ENCODE results near the gene CHRNA10.

The CHRNA10 gene

GRCh38 chr11:3684819-3685172 is 13.6 kb upstream of the CHRNA10 start:
- WGBS, 2 experiments: 95 to 96% methylated on average over 2 of the region's 2 CpGs
- Histone ChIP-seq H3K9me3 (ENCODE audit: control insufficient read depth, low read length) (no peaks in the 10 kb centered on the region), H3K36me3 (ENCODE audit: control insufficient read depth, insufficient read depth, low read length) (peaks cover 47% of the 10 kb centered on the region), H3K27ac (ENCODE audit: insufficient read depth, low read depth, low read length, poor library complexity, severe bottlenecking) (no peak overlapping the region), H3K4me3 (ENCODE audit: insufficient read depth, low read depth, low read length) (no peak overlapping the region), H3K4me1 (ENCODE audit: control insufficient read depth, insufficient read depth, low read length) (no peaks in the 10 kb centered on the region), H3K27me3 (ENCODE audit: control insufficient read depth, insufficient read depth, low read length, poor library complexity, severe bottlenecking) (no peaks in the 10 kb centered on the region)

- no peaks in the 10 kb centered on the region for H3K9me3 ChIP-seq (ENCODE audit: control insufficient read depth, low read length)
- H3K4me1 ChIP-seq (ENCODE audit: control insufficient read depth, insufficient read depth, low read length): no peaks in the 10 kb centered on the region
- H3K27me3 ChIP-seq (ENCODE audit: control insufficient read depth, insufficient read depth, low read length, poor library complexity, severe bottlenecking): no peaks in the 10 kb centered on the region
- peaks cover 48% of the 10 kb centered on the region for H3K36me3 ChIP-seq (ENCODE audit: control insufficient read depth, insufficient read depth, low read length)
- no peak overlapping the region for H3K27ac ChIP-seq (ENCODE audit: insufficient read depth, low read depth, low read length, poor library complexity, severe bottlenecking)
- no peak overlapping the region for H3K4me3 ChIP-seq (ENCODE audit: insufficient read depth, low read depth, low read length)
- WGBS, 2 experiments: 94 to 96% methylated on average over 8 of the region's 12 CpGs
Observed at GRCh38 chr11:3684129-3684818, 13.1 kb upstream of the CHRNA10 start.

- H3K9me3 ChIP-seq (ENCODE audit: control insufficient read depth, low read length): no peaks in the 10 kb centered on the region
- H3K36me3 ChIP-seq (ENCODE audit: control insufficient read depth, insufficient read depth, low read length): peaks cover 59% of the 10 kb centered on the region
- no peak overlapping the region for H3K4me3 ChIP-seq (ENCODE audit: insufficient read depth, low read depth, low read length)
- WGBS, 2 experiments: 97 to 98% methylated on average over 9 of the region's 9 CpGs
- no peaks in the 10 kb centered on the region for H3K4me1 ChIP-seq (ENCODE audit: control insufficient read depth, insufficient read depth, low read length)
- no peaks in the 10 kb centered on the region for H3K27me3 ChIP-seq (ENCODE audit: control insufficient read depth, insufficient read depth, low read length, poor library complexity, severe bottlenecking)
- H3K27ac ChIP-seq (ENCODE audit: insufficient read depth, low read depth, low read length, poor library complexity, severe bottlenecking): no peak overlapping the region
Observed at GRCh38 chr11:3683039-3683438, 11.9 kb upstream of the CHRNA10 start.

- Histone ChIP-seq H3K4me3 (ENCODE audit: insufficient read depth, low read depth, low read length) (no peak overlapping the region), H3K4me1 (ENCODE audit: control insufficient read depth, insufficient read depth, low read length) (no peaks in the 10 kb centered on the region), H3K9me3 (ENCODE audit: control insufficient read depth, low read length) (no peaks in the 10 kb centered on the region), H3K27me3 (ENCODE audit: control insufficient read depth, insufficient read depth, low read length, poor library complexity, severe bottlenecking) (no peaks in the 10 kb centered on the region), H3K27ac (ENCODE audit: insufficient read depth, low read depth, low read length, poor library complexity, severe bottlenecking) (no peak overlapping the region), H3K36me3 (ENCODE audit: control insufficient read depth, insufficient read depth, low read length) (peaks cover 62% of the 10 kb centered on the region)
- WGBS, 2 experiments: 91 to 96% methylated on average over 3 of the region's 3 CpGs
Observed at GRCh38 chr11:3679077-3679476, 7.9 kb upstream of the CHRNA10 start.

- H3K9me3 ChIP-seq (ENCODE audit: control insufficient read depth, low read length): no peaks in the 10 kb centered on the region
- H3K4me3 ChIP-seq (ENCODE audit: insufficient read depth, low read depth, low read length): no peak overlapping the region
- H3K4me1 ChIP-seq (ENCODE audit: control insufficient read depth, insufficient read depth, low read length): no peaks in the 10 kb centered on the region
- no peaks in the 10 kb centered on the region for H3K27me3 ChIP-seq (ENCODE audit: control insufficient read depth, insufficient read depth, low read length, poor library complexity, severe bottlenecking)
- WGBS, 2 experiments: 96 to 97% methylated on average over 11 of the region's 11 CpGs
- no peak overlapping the region for H3K27ac ChIP-seq (ENCODE audit: insufficient read depth, low read depth, low read length, poor library complexity, severe bottlenecking)
- H3K36me3 ChIP-seq (ENCODE audit: control insufficient read depth, insufficient read depth, low read length): peaks cover 53% of the 10 kb centered on the region
Observed at GRCh38 chr11:3675971-3676370, 4.8 kb upstream of the CHRNA10 start.

GRCh38 chr11:3674189-3674588 is 3.0 kb upstream of the CHRNA10 start:
- H3K36me3 ChIP-seq (ENCODE audit: control insufficient read depth, insufficient read depth, low read length): peaks cover 45% of the 10 kb centered on the region
- no peak overlapping the region for H3K4me3 ChIP-seq (ENCODE audit: insufficient read depth, low read depth, low read length)
- no peaks in the 10 kb centered on the region for H3K4me1 ChIP-seq (ENCODE audit: control insufficient read depth, insufficient read depth, low read length)
- H3K27ac ChIP-seq (ENCODE audit: insufficient read depth, low read depth, low read length, poor library complexity, severe bottlenecking): no peak overlapping the region
- H3K27me3 ChIP-seq (ENCODE audit: control insufficient read depth, insufficient read depth, low read length, poor library complexity, severe bottlenecking): no peaks in the 10 kb centered on the region
- no peaks in the 10 kb centered on the region for H3K9me3 ChIP-seq (ENCODE audit: control insufficient read depth, low read length)
- WGBS, 2 experiments: 100% methylated on average over 1 of the region's 1 CpG

- peaks cover 16% of the 10 kb centered on the region for H3K36me3 ChIP-seq (ENCODE audit: control insufficient read depth, insufficient read depth, low read length)
- H3K27me3 ChIP-seq (ENCODE audit: control insufficient read depth, insufficient read depth, low read length, poor library complexity, severe bottlenecking): no peaks in the 10 kb centered on the region
- no peaks in the 10 kb centered on the region for H3K4me1 ChIP-seq (ENCODE audit: control insufficient read depth, insufficient read depth, low read length)
- H3K4me3 ChIP-seq (ENCODE audit: insufficient read depth, low read depth, low read length): no peak overlapping the region
- WGBS, 2 experiments: 95% methylated on average over 5 of the region's 5 CpGs
- H3K9me3 ChIP-seq (ENCODE audit: control insufficient read depth, low read length): no peaks in the 10 kb centered on the region
- H3K27ac ChIP-seq (ENCODE audit: insufficient read depth, low read depth, low read length, poor library complexity, severe bottlenecking): no peak overlapping the region
Observed at GRCh38 chr11:3669742-3670183, 1.4 kb downstream of the CHRNA10 start.

- Histone ChIP-seq H3K36me3 (ENCODE audit: control insufficient read depth, insufficient read depth, low read length) (peaks cover 12% of the 10 kb centered on the region), H3K9me3 (ENCODE audit: control insufficient read depth, low read length) (no peaks in the 10 kb centered on the region), H3K4me1 (ENCODE audit: control insufficient read depth, insufficient read depth, low read length) (no peaks in the 10 kb centered on the region), H3K27me3 (ENCODE audit: control insufficient read depth, insufficient read depth, low read length, poor library complexity, severe bottlenecking) (no peaks in the 10 kb centered on the region), H3K27ac (ENCODE audit: insufficient read depth, low read depth, low read length, poor library complexity, severe bottlenecking) (no peak overlapping the region), H3K4me3 (ENCODE audit: insufficient read depth, low read depth, low read length) (no peak overlapping the region)
- 94 to 98% methylated on average over 7 of the region's 7 CpGs for WGBS, 2 experiments
Observed at GRCh38 chr11:3669128-3669527, 2.1 kb downstream of the CHRNA10 start.

GRCh38 chr11:3667149-3668035 is 3.8 kb downstream of the CHRNA10 start:
- H3K4me1 ChIP-seq (ENCODE audit: control insufficient read depth, insufficient read depth, low read length): no peaks in the 10 kb centered on the region
- WGBS, 2 experiments: 97% methylated on average over 89 of the region's 89 CpGs
- peaks cover 6% of the 10 kb centered on the region for H3K36me3 ChIP-seq (ENCODE audit: control insufficient read depth, insufficient read depth, low read length)
- no peaks in the 10 kb centered on the region for H3K9me3 ChIP-seq (ENCODE audit: control insufficient read depth, low read length)
- no peak overlapping the region for H3K4me3 ChIP-seq (ENCODE audit: insufficient read depth, low read depth, low read length)
- no peak overlapping the region for H3K27ac ChIP-seq (ENCODE audit: insufficient read depth, low read depth, low read length, poor library complexity, severe bottlenecking)
- H3K27me3 ChIP-seq (ENCODE audit: control insufficient read depth, insufficient read depth, low read length, poor library complexity, severe bottlenecking): no peaks in the 10 kb centered on the region

- Histone ChIP-seq H3K27me3 (ENCODE audit: control insufficient read depth, insufficient read depth, low read length, poor library complexity, severe bottlenecking) (no peaks in the 10 kb centered on the region), H3K4me3 (ENCODE audit: insufficient read depth, low read depth, low read length) (no peak overlapping the region), H3K4me1 (ENCODE audit: control insufficient read depth, insufficient read depth, low read length) (no peaks in the 10 kb centered on the region), H3K36me3 (ENCODE audit: control insufficient read depth, insufficient read depth, low read length) (peaks cover 6% of the 10 kb centered on the region), H3K27ac (ENCODE audit: insufficient read depth, low read depth, low read length, poor library complexity, severe bottlenecking) (no peak overlapping the region), H3K9me3 (ENCODE audit: control insufficient read depth, low read length) (no peaks in the 10 kb centered on the region)
- 94 to 96% methylated on average over 17 of the region's 17 CpGs for WGBS, 2 experiments
Observed at GRCh38 chr11:3666023-3666530, 5.1 kb downstream of the CHRNA10 start.
